Transverse colon (tissue), 3 donors: Measurements from ENCODE around the gene SAP130.

Source experiments
- EP300 ChIP-seq: sonication (generic); formaldehyde crosslinking; IDR thresholded peaks from one replicate; pipeline ENCODE4 v1.6.1; 2017; ENCODE audit warnings: antibody characterized with exemption, low read depth
- POLR2A ChIP-seq: fragments of 450-650 bp; IDR thresholded peaks from one replicate; pipeline ENCODE4 v1.6.1; 2016; ENCODE audit warnings: antibody characterized with exemption, mild to moderate bottlenecking, moderate library complexity
- TF ChIP-seq, protein P1 (sequence below), 5 experiments: fragments of 200-600 bp in 3 of 5; fragments of 450-650 bp in 2 of 5; sonication (generic) in 3 of 5; IDR thresholded peaks; 1 replicate in 2 of 5; 2 replicates in 3 of 5; pipeline ENCODE4 v1.5.1; 2016 to 2017; ENCODE audit warnings: antibody characterized with exemption in 5 of 5, inconsistent platforms in 3 of 5, mild to moderate bottlenecking in 2 of 5, moderate library complexity in 1 of 5

DNA sequence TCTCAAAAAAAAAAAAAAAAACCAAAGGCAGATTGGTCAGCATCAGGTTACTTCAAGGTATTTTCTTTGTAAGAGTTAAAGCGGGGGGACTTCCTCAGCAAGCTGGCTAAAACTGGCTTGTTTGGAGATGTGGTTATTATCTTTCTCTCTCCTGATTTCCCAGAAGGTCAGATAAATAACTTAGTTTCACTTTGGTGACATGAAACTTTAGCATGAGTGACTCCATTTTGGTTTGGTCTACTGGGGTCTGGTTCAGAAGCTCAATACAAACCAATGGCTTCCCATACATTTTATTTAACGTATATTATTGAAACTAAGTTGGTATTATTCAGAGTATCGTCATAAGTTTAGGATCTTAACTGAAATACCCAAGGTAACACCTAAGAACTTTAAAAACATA lies 100.5 kb downstream of the SAP130 start:
- TF ChIP-seq, protein P1, sequence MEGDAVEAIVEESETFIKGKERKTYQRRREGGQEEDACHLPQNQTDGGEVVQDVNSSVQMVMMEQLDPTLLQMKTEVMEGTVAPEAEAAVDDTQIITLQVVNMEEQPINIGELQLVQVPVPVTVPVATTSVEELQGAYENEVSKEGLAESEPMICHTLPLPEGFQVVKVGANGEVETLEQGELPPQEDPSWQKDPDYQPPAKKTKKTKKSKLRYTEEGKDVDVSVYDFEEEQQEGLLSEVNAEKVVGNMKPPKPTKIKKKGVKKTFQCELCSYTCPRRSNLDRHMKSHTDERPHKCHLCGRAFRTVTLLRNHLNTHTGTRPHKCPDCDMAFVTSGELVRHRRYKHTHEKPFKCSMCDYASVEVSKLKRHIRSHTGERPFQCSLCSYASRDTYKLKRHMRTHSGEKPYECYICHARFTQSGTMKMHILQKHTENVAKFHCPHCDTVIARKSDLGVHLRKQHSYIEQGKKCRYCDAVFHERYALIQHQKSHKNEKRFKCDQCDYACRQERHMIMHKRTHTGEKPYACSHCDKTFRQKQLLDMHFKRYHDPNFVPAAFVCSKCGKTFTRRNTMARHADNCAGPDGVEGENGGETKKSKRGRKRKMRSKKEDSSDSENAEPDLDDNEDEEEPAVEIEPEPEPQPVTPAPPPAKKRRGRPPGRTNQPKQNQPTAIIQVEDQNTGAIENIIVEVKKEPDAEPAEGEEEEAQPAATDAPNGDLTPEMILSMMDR (IDR thresholded peaks at IDR 0.05) = no peak
- no peak for TF ChIP-seq POLR2A
- no peak for TF ChIP-seq EP300
